OCI-LY7 (cell line): ENCODE measurements around the gene CILP2. TPM values are rescaled to one million over a fixed set of nuclear protein-coding genes. Genes with fewer than 3 reads are reported as not detected.

Source experiments
- BruUV-seq: library from RNA; stranded (reverse); fragments of 400-500 nt; replicated peaks from 2 replicates; lab custom pipeline; 2021; lab: Mats Ljungman, UMichigan
- CTCF ChIA-PET: fragments of 300-600 bp; sonication (Branson Sonifier 250); formaldehyde crosslinking; loops from one replicate; lab custom pipeline; 2022; ENCODE audit warnings: antibody characterized with exemption; ENCODE audit not compliant: unreplicated experiment; lab: Charles Lee
- POLR2A ChIA-PET: fragments of 300-600 bp; sonication (Branson Sonifier 250); formaldehyde crosslinking; loops from one replicate; lab custom pipeline; 2022; ENCODE audit warnings: antibody characterized with exemption; lab: Charles Lee
- DNase-seq: peaks from one replicate; pipeline ENCODE4 v3.0.0-alpha.2; 2015; ENCODE audit warnings: low spot score
- H2AFZ ChIP-seq: fragments of 200-600 bp; sonication (generic), shearing (Covaris generic); 2 replicates; pipeline ENCODE4 v1.6.1; 2014; ENCODE audit warnings: mild to moderate bottlenecking, antibody characterized with exemption, low read length, moderate library complexity
- H3K27ac ChIP-seq: fragments of 200-600 bp; sonication (generic); 2 replicates; pipeline ENCODE4 v1.5.1; 2014; ENCODE audit warnings: mixed run types, low read depth, mild to moderate bottlenecking, moderate library complexity, low read length, inconsistent platforms; ENCODE audit not compliant: poor library complexity, severe bottlenecking
- H3K36me3 ChIP-seq: fragments of 200-600 bp; sonication (generic); 2 replicates; pipeline ENCODE4 v1.6.1; 2014; ENCODE audit warnings: mild to moderate bottlenecking, antibody characterized with exemption, low read length, moderate library complexity, mixed read lengths; ENCODE audit not compliant: insufficient read depth
- H3K4me1 ChIP-seq: fragments of 200-600 bp; sonication (generic); 2 replicates; pipeline ENCODE4 v1.5.1; 2014; ENCODE audit warnings: mild to moderate bottlenecking, low read length; ENCODE audit not compliant: insufficient read depth, poor library complexity, severe bottlenecking
- H3K4me2 ChIP-seq: fragments of 200-600 bp; sonication (generic); 2 replicates; pipeline ENCODE4 v1.6.1; 2014; ENCODE audit warnings: mild to moderate bottlenecking, low read length
- H3K4me3 ChIP-seq: fragments of 200-600 bp; sonication (generic); 2 replicates; pipeline ENCODE4 v1.5.1; 2014; ENCODE audit warnings: mild to moderate bottlenecking, low read depth, low read length; ENCODE audit not compliant: poor library complexity, severe bottlenecking
- H3K79me2 ChIP-seq: fragments of 200-600 bp; sonication (generic); 2 replicates; pipeline ENCODE4 v1.6.1; 2016; ENCODE audit warnings: low read depth, mild to moderate bottlenecking, low read length, moderate library complexity, mixed read lengths; ENCODE audit not compliant: insufficient read depth
- H3K9me2 ChIP-seq: fragments of 200-600 bp; sonication (generic); 2 replicates; pipeline ENCODE4 v1.6.1; 2016; ENCODE audit warnings: mild to moderate bottlenecking, low read length, mixed read lengths; ENCODE audit not compliant: insufficient read depth
- H3K9me3 ChIP-seq: fragments of 200-600 bp; sonication (generic); 2 replicates; pipeline ENCODE4 v1.6.1; 2014; ENCODE audit warnings: mild to moderate bottlenecking, mixed run types, low read length, mixed read lengths
- H4K20me1 ChIP-seq: fragments of 200-600 bp; sonication (generic); 2 replicates; pipeline ENCODE4 v1.6.1; 2014; ENCODE audit warnings: mild to moderate bottlenecking, antibody characterized with exemption, low read length, moderate library complexity, mixed read lengths; ENCODE audit not compliant: insufficient read depth
- EZH2phosphoT487 ChIP-seq: fragments of 200-600 bp; sonication (generic); IDR thresholded peaks from 2 replicates; pipeline ENCODE4 v1.6.1; 2018; ENCODE audit warnings: low read depth, borderline replicate concordance, mild to moderate bottlenecking, mixed run types, antibody characterized with exemption, low read length, moderate library complexity, mixed read lengths
- intact Hi-C: fragments of 100-400 bp; cut with micrococcal nuclease; formaldehyde crosslinking; loops from one replicate; pipeline ENCODE4 v1.10.0; 2022; ENCODE audit not compliant: unreplicated experiment
- total RNA-seq, 2 experiments: library from RNA; depleted of rRNA in 1 of 2; stranded (reverse); fragments of >200 nt in 1 of 2; shearing (Covaris generic) in 1 of 2; gene quantifications; 2 replicates each; pipeline ENCODE4 v1.2.3, GENCODE V29; 2014 to 2022
- TF ChIP-seq, protein P1 (sequence below): fragments of 200-600 bp; sonication (generic); conservative IDR thresholded peaks from 2 replicates; pipeline ENCODE4 v1.5.1; 2014; ENCODE audit warnings: mild to moderate bottlenecking, antibody characterized with exemption, low read length, moderate library complexity, mixed read lengths

CILP2 gene
- total RNA-seq, 2 experiments from 2014 or later, result 0.19 to 0.51 TPM

DNA sequence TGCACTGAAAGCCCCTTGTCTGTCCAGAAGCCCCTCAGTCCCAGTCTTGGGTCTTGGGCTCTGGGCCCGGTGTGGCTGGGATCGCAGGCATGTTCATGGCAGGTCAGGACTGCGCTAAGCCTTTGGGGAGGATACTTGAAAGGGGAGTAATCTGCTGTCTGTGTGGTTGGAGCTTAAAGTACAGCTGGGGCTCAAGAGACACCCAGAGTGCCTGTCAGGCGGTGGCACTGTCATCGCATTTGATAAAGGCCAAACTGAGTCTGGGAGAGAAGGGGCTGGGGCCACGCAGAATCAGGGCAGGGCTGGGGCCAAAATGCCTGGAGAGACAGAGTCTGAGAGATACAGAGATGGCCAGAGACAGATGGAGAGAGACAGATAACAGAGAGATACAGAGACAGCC is 4.2 kb upstream of the CILP2 start:
- Histone ChIP-seq H3K9me2 (no peaks in the 10 kb centered on the region), H3K36me3 (peaks cover 26% of the 10 kb centered on the region; the same call in 1 of the 2 replicates), H2AFZ (no peak overlapping the region), H3K4me2 (no peak overlapping the region), H3K4me1 (peaks cover 8% of the 10 kb centered on the region), H3K27ac (no peak overlapping the region), H3K4me3 (no peak overlapping the region), H3K9me3 (no peaks in the 10 kb centered on the region), H3K79me2 (no peaks in the 10 kb centered on the region), H4K20me1 (no peaks in the 10 kb centered on the region)
- intact Hi-C loops, result loop anchor here (10.0 kb wide), 1 partner anchor 211 kb away; no protein-coding TSS in a partner anchor
- ChIA-PET POLR2A (no interaction called here), CTCF (no interaction called here)
- no peak for DNase-seq
- BruUV-seq, result no TSS peak
- no peak for TF ChIP-seq EZH2phosphoT487
- TF ChIP-seq, protein P1, sequence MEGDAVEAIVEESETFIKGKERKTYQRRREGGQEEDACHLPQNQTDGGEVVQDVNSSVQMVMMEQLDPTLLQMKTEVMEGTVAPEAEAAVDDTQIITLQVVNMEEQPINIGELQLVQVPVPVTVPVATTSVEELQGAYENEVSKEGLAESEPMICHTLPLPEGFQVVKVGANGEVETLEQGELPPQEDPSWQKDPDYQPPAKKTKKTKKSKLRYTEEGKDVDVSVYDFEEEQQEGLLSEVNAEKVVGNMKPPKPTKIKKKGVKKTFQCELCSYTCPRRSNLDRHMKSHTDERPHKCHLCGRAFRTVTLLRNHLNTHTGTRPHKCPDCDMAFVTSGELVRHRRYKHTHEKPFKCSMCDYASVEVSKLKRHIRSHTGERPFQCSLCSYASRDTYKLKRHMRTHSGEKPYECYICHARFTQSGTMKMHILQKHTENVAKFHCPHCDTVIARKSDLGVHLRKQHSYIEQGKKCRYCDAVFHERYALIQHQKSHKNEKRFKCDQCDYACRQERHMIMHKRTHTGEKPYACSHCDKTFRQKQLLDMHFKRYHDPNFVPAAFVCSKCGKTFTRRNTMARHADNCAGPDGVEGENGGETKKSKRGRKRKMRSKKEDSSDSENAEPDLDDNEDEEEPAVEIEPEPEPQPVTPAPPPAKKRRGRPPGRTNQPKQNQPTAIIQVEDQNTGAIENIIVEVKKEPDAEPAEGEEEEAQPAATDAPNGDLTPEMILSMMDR, result no peak

DNA sequence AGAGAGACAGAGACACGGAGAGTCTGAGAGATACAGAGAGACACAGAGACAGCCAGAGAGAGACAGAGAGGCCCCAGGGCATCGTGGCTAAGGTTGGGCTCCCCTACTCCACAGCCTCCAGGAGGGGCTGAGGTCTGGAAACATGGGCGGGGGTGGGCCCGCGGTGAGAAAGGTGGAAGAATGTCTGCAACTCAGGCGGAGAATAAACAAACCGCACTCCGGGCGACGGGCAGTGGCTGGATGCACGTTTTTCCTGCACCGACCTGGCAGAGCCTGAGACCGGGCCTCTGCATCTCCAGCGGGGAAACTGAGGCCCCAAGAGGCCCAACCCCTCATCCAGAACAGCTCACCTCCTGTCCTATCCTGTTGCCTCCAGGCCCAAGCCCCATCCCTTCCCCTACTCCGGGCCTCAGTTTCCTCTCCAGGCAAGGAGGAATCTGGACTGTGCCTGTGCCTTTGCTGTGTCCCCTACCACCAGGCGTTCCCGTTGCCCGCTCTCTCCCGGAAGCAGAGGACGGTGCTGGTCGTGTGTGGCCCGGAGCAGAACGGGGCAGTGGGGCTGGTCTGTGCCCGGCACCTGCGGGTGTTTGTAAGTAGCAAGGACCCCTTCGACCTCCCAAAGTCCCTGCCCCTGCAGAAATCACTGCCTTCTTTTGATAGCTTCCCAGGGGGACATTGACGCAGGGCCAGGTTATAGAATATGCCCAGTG is 3.4 kb upstream of the CILP2 start:
- no peak for DNase-seq
- Histone ChIP-seq H3K79me2 (no peaks in the 10 kb centered on the region), H3K27ac (no peak overlapping the region), H3K36me3 (peaks cover 18% of the 10 kb centered on the region; the same call in 1 of the 2 replicates), H3K9me3 (no peaks in the 10 kb centered on the region), H3K9me2 (no peaks in the 10 kb centered on the region), H3K4me3 (no peak overlapping the region), H3K4me2 (no peak overlapping the region), H2AFZ (no peak overlapping the region), H4K20me1 (no peaks in the 10 kb centered on the region), H3K4me1 (peaks cover 8% of the 10 kb centered on the region)
- TF ChIP-seq, protein P1, result no peak
- TF ChIP-seq EZH2phosphoT487, result no peak
- intact Hi-C loops, result loop anchor here (10.0 kb wide), 1 partner anchor 210 kb away; no protein-coding TSS in a partner anchor
- CTCF ChIA-PET, result no interaction called here
- POLR2A ChIA-PET, result interaction anchor here (0.7 kb wide), 2 partner anchors 498 to 1628 kb away, joined by 3 read pairs; no protein-coding TSS in a partner anchor
- BruUV-seq, result no TSS peak
